ENCODE data around the gene NELFB. TPM values are rescaled to one million over a fixed set of nuclear protein-coding genes. Genes with fewer than 3 reads are reported as not detected.
A peak's percentile ranks its signal among the peaks of the same experiment; 100 is the strongest.

Gene NELFB
- total and polyA plus RNA-seq, 9 of the 15 experiments (the other 6 are each of a cell fraction or from before 2014, with no cell fraction given) = 0.24 to 84.0 (median 29.7) TPM

DNA sequence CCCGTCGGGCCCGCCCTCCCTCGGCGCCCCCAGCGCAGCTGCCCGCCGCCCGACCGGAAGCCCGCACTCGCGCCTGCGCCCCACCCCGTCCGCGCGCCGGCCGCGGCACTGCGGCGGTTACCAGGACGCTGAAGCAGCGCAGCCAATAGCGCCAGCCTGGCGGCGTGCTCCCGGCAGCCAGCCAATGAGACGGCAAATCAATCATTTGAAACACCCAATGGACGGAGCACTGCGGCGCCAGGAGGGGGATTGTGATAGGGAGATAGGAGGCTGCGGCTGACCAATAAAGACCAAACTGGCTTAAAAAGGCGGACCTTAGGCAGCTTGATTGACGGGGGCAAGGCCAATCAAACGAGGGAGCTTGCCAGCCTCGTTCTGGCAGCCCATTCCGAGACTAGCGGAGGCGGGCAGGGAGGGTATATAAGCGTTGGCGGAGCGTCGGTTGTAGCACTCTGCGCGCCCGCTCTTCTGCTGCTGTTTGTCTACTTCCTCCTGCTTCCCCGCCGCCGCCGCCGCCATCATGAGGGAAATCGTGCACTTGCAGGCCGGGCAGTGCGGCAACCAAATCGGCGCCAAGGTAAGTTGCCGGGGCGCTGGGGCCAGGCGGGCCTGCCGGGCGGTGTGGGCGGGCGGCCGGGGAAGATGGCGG, 14.2 kb upstream of the NELFB start, which contains the start of gene TUBB4B (continued):
- TF ChIP-seq YY1 (IDR thresholded peaks at IDR 0.05; ENCODE audit: borderline replicate concordance in 1 of 3, control insufficient read depth in 1 of 3, extremely low read depth in 1 of 3, insufficient read depth in 3 of 3, insufficient read length in 1 of 3, insufficient replicate concordance in 2 of 3, low read depth in 1 of 3, low read length in 2 of 3) (peak; percentile 49 to 93 (median 90)), MEIS2 (IDR thresholded peaks at IDR 0.05; ENCODE audit: partially characterized antibody) (peak; percentile 88), KDM1A (IDR thresholded peaks at IDR 0.05) (no peak), ZNF197 (CRISPR knock-in tag; IDR thresholded peaks at IDR 0.05; ENCODE audit: low read depth) (no peak), TBL1XR1 (IDR thresholded peaks at IDR 0.05; ENCODE audit: low read length in 2 of 2) (peak; percentile 22 to 75; a peak in 3 of 4 replicates), PRPF4 (IDR thresholded peaks at IDR 0.05; ENCODE audit: insufficient read depth, low read depth, low read length, poor library complexity, severe bottlenecking) (peak; percentile 98), PHB (CRISPR knock-in tag; IDR thresholded peaks at IDR 0.05) (no peak), FOXP1 (CRISPR knock-in tag; IDR thresholded peaks at IDR 0.05) (peak; percentile 83), ZKSCAN1 (IDR thresholded peaks at IDR 0.05; ENCODE audit: low read depth, low read length) (peak; percentile 30), FOXO4 (CRISPR knock-in tag; IDR thresholded peaks at IDR 0.05) (peak; percentile 64; the same call in 1 of the 2 replicates), HNRNPK (IDR thresholded peaks at IDR 0.05; ENCODE audit: low read depth, low read length, poor library complexity, severe bottlenecking) (no peak), TGIF2 (CRISPR knock-in tag; IDR thresholded peaks at IDR 0.05) (no peak; the same call in 1 of the 2 replicates), GTF2E2 (tag; IDR thresholded peaks at IDR 0.05) (peak; percentile 99), THRAP3 (IDR thresholded peaks at IDR 0.05; ENCODE audit: borderline replicate concordance) (no peak), DDX20 (tag; IDR thresholded peaks at IDR 0.05; ENCODE audit: low read depth) (no peak), BCOR (IDR thresholded peaks at IDR 0.05) (0 out of 2 replicates have a peak, but pooled peaks have one; percentile 8), GABPA (tag; conservative IDR thresholded peaks at IDR 0.05; ENCODE audit: low read depth) (no peak), FOS (IDR thresholded peaks at IDR 0.05; ENCODE audit: extremely low read depth, insufficient read length) (peak; percentile 100), ZNF3 (CRISPR knock-in tag; IDR thresholded peaks at IDR 0.05) (no peak), GABPB1 (CRISPR knock-in tag; IDR thresholded peaks at IDR 0.05) (peak; percentile 44), CBFA2T2 (conservative IDR thresholded peaks at IDR 0.05) (no peak)
- TF ChIP-seq, protein P1, sequence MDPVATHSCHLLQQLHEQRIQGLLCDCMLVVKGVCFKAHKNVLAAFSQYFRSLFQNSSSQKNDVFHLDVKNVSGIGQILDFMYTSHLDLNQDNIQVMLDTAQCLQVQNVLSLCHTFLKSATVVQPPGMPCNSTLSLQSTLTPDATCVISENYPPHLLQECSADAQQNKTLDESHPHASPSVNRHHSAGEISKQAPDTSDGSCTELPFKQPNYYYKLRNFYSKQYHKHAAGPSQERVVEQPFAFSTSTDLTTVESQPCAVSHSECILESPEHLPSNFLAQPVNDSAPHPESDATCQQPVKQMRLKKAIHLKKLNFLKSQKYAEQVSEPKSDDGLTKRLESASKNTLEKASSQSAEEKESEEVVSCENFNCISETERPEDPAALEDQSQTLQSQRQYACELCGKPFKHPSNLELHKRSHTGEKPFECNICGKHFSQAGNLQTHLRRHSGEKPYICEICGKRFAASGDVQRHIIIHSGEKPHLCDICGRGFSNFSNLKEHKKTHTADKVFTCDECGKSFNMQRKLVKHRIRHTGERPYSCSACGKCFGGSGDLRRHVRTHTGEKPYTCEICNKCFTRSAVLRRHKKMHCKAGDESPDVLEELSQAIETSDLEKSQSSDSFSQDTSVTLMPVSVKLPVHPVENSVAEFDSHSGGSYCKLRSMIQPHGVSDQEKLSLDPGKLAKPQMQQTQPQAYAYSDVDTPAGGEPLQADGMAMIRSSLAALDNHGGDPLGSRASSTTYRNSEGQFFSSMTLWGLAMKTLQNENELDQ (CRISPR knock-in tag; IDR thresholded peaks at IDR 0.05; ENCODE audit: borderline replicate concordance) = no peak
- TF ChIP-seq, protein P2, sequence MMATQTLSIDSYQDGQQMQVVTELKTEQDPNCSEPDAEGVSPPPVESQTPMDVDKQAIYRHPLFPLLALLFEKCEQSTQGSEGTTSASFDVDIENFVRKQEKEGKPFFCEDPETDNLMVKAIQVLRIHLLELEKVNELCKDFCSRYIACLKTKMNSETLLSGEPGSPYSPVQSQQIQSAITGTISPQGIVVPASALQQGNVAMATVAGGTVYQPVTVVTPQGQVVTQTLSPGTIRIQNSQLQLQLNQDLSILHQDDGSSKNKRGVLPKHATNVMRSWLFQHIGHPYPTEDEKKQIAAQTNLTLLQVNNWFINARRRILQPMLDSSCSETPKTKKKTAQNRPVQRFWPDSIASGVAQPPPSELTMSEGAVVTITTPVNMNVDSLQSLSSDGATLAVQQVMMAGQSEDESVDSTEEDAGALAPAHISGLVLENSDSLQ (IDR thresholded peaks at IDR 0.05) = peak; percentile 100
